Astrocyte of the spinal cord (primary cell): ENCODE measurements around the gene PAPLN.

Experiments
- DNase-seq: peaks from one replicate; pipeline ENCODE4 v3.0.0; 2011; ENCODE audit warnings: low read depth, low spot score
- H3K4me3 ChIP-seq: 2 replicates; pipeline ENCODE4 v1.5.1; 2011; ENCODE audit warnings: low read depth, mild to moderate bottlenecking, low read length, moderate library complexity
- in situ Hi-C: cut with HindIII; loops from 2 replicates; pipeline ENCODE4 v1.10.0; 2017; ENCODE audit warnings: low sequenced_read_pairs
- TF ChIP-seq, protein P1 (sequence below): IDR thresholded peaks from 2 replicates; pipeline ENCODE4 v1.5.1; 2012; ENCODE audit warnings: low read depth, mild to moderate bottlenecking, low read length, inconsistent platforms

PAPLN gene

GRCh38 chr14:73227812-73228781 is 9.2 kb upstream of the PAPLN start:
- DNase-seq: peak; percentile 92
- no peak overlapping the region for H3K4me3 ChIP-seq
- TF ChIP-seq, protein P1, sequence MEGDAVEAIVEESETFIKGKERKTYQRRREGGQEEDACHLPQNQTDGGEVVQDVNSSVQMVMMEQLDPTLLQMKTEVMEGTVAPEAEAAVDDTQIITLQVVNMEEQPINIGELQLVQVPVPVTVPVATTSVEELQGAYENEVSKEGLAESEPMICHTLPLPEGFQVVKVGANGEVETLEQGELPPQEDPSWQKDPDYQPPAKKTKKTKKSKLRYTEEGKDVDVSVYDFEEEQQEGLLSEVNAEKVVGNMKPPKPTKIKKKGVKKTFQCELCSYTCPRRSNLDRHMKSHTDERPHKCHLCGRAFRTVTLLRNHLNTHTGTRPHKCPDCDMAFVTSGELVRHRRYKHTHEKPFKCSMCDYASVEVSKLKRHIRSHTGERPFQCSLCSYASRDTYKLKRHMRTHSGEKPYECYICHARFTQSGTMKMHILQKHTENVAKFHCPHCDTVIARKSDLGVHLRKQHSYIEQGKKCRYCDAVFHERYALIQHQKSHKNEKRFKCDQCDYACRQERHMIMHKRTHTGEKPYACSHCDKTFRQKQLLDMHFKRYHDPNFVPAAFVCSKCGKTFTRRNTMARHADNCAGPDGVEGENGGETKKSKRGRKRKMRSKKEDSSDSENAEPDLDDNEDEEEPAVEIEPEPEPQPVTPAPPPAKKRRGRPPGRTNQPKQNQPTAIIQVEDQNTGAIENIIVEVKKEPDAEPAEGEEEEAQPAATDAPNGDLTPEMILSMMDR: no peak
- in situ Hi-C loops: no loop called here

- TF ChIP-seq, protein P1: no peak
- DNase-seq: no peak
- in situ Hi-C loops: no loop called here
- no peak overlapping the region for H3K4me3 ChIP-seq
These were observed 7.3 kb upstream of the PAPLN start for GRCh38 chr14:73230051-73230450.

DNA sequence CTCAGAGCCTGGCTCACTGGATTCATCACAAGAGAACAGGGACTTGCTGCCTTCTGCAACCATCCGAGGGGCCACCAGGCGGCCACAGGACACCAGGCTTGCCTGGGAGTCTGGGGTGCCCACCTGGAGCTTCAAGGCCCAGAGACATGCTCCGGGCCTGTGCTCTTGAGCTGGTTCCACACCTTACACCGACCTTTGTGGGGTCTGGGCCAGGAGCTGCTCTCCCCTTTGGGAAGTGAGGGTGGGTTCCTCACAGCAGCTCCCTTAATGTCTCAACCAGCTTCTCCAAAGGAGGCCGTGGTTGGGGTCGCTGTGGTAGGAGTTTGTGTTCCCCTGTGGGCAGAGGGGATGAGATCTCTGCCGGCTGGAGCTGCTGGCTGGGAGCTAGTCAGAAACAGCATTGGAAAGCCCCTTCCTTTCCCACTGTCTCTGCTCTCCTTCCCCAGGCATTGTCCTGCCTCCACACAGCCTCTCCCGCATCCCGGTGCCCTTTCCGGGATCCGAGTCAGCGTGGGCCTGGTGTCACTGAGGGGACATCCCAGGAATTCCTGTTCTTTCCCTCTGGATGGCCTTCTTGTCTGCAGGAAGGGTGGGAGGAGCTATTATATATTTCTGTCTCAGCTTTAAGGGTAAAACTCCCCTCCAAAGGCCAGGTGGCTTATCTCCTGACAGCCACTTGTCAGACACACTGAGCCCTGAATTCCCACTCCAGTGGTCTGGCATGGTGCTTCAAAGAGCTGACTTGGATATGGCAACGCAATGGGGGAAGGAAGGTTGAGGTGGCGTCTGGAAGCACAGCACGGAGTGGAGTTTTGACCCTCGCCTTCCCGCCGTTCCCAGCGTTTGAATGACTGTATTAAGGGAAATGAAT is 5.1 kb upstream of the PAPLN start:
- no peak overlapping the region for H3K4me3 ChIP-seq
- no peak for DNase-seq
- TF ChIP-seq, protein P1: peak; percentile 40
- in situ Hi-C loops: no loop called here

DNA sequence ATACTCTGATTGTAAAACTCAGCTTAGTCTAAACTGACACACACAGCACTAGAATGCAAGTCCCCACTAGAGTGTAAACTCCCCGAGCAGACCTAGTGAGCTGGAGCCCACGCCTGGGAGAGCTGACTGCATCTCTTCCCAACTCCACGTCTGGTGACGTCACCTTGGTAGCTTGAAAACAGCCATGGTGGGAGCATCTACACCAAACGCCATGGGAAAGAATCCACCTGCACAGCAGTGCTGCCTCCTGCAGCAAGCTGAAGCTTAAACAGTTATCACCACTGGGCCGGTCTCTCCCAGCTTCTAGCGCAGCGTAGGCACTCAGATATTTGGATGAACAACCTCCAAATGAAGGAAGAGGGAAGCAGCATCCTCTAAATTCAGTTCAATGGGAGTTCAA is 4.3 kb upstream of the PAPLN start:
- TF ChIP-seq, protein P1: no peak
- no peak overlapping the region for H3K4me3 ChIP-seq
- in situ Hi-C loops: no loop called here
- no peak for DNase-seq

GRCh38 chr14:73233564-73233963 is 3.7 kb upstream of the PAPLN start:
- in situ Hi-C loops: no loop called here
- H3K4me3 ChIP-seq: no peak overlapping the region
- TF ChIP-seq, protein P1: no peak
- DNase-seq: no peak

DNA sequence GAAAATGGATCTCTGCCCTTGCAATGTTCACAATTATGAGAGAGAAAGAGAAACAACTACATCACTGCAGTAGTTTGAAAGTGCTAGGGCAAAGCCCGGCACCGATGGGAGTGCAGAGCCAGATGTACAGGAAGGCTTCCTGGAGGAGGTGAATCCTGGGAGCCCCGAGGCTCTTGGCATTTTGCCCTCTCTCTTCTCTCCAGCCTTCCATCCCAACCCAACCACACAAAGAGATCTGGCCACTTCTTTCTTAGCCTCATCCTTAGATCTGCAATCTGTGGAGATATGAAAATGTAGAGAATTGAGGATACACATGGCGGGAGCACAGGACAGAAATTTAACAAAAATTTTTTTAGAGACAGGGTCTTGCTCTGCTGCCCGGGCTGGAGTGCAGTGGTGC is 3.3 kb upstream of the PAPLN start:
- DNase-seq: no peak
- TF ChIP-seq, protein P1: no peak
- in situ Hi-C loops: no loop called here
- no peak overlapping the region for H3K4me3 ChIP-seq
